Measurements from ENCODE around the gene MYO1B. TPM values are rescaled to one million over a fixed set of nuclear protein-coding genes. Genes with fewer than 3 reads are reported as not detected.
A peak's percentile ranks its signal among the peaks of the same experiment; 100 is the strongest.

The MYO1B gene
- total RNA-seq, 1 experiment from 2014 or later: 93.0 TPM

- Histone ChIP-seq H3F3A (ENCODE audit: low read length, unreplicated experiment) (no peaks in the 10 kb centered on the region), H2AFZ (ENCODE audit: low read length) (no peak overlapping the region), H3K9me3 (ENCODE audit: low read length) (no peaks in the 10 kb centered on the region), H3K9ac (ENCODE audit: low read length) (no peak overlapping the region), H3K27me3 (ENCODE audit: low read length) (no peaks in the 10 kb centered on the region), H3K36me3 (ENCODE audit: low read depth, low read length) (no peaks in the 10 kb centered on the region), H3K9me2 (replicated peaks; ENCODE audit: low read length) (no peaks in the 10 kb centered on the region), H3K4me2 (ENCODE audit: low read length) (peak overlapping the region; percentile 12; the same call in 1 of the 2 replicates), H3K27ac (ENCODE audit: low read length) (no peak overlapping the region), H3K4me3 (ENCODE audit: low read length) (no peak overlapping the region), H3K4me1 (ENCODE audit: insufficient read depth, low read length) (peaks cover 26% of the 10 kb centered on the region), H4K20me1 (ENCODE audit: low read length) (peaks cover 18% of the 10 kb centered on the region; the same call in 1 of the 2 replicates), H3K79me2 (ENCODE audit: low read length) (peaks cover 100% of the 10 kb centered on the region)
- DNase-seq (peak; percentile 33), ATAC-seq (peak; percentile 27)
- CTCF ChIA-PET: interaction anchor here (1.0 kb wide), 1 partner anchor 256 kb away, joined by 3 read pairs; no protein-coding TSS in a partner anchor
- TF ChIP-seq EZH2phosphoT487 (IDR thresholded peaks at IDR 0.05; ENCODE audit: borderline replicate concordance, low read length) (no peak), CTCF (conservative IDR thresholded peaks at IDR 0.05; ENCODE audit: low read depth, low read length) (no peak), EZH2 (IDR thresholded peaks at IDR 0.05; ENCODE audit: low read length, unreplicated experiment) (no peak)
- intact Hi-C loops (cut with micrococcal nuclease): no loop called here
- BruUV-seq (replicated peaks): no TSS peak
- POLR2A ChIA-PET (ENCODE audit: unreplicated experiment): interaction anchor here (0.6 kb wide), 1 partner anchor 80 kb away, joined by 3 read pairs; no protein-coding TSS in a partner anchor
Observed at GRCh38 chr2:191265311-191266170, 20.3 kb downstream of the MYO1B start.

- no peak overlapping the region for H3K4me3 ChIP-seq (ENCODE audit: low read length)
- no TSS peak for BruUV-seq (replicated peaks)
- peaks cover 26% of the 10 kb centered on the region for H3K4me1 ChIP-seq (ENCODE audit: insufficient read depth, low read length)
- peaks cover 24% of the 10 kb centered on the region for H4K20me1 ChIP-seq (ENCODE audit: low read length)
- DNase-seq: no peak
- no peak for ATAC-seq
- H3K9me2 ChIP-seq (replicated peaks; ENCODE audit: low read length): no peaks in the 10 kb centered on the region
- H3K27ac ChIP-seq (ENCODE audit: low read length): no peak overlapping the region
- TF ChIP-seq EZH2phosphoT487 (IDR thresholded peaks at IDR 0.05; ENCODE audit: borderline replicate concordance, low read length): no peak
- TF ChIP-seq EZH2 (IDR thresholded peaks at IDR 0.05; ENCODE audit: low read length, unreplicated experiment): no peak
- no peak for TF ChIP-seq CTCF (conservative IDR thresholded peaks at IDR 0.05; ENCODE audit: low read depth, low read length)
- peaks cover 100% of the 10 kb centered on the region for H3K79me2 ChIP-seq (ENCODE audit: low read length)
- no peaks in the 10 kb centered on the region for H3F3A ChIP-seq (ENCODE audit: low read length, unreplicated experiment)
- H3K27me3 ChIP-seq (ENCODE audit: low read length): no peaks in the 10 kb centered on the region
- no peak overlapping the region for H3K4me2 ChIP-seq (ENCODE audit: low read length)
- no peaks in the 10 kb centered on the region for H3K9me3 ChIP-seq (ENCODE audit: low read length)
- H3K9ac ChIP-seq (ENCODE audit: low read length): no peak overlapping the region
- no peaks in the 10 kb centered on the region for H3K36me3 ChIP-seq (ENCODE audit: low read depth, low read length)
- H2AFZ ChIP-seq (ENCODE audit: low read length): no peak overlapping the region
- intact Hi-C loops (cut with micrococcal nuclease): no loop called here
- CTCF ChIA-PET: interaction anchor here (1.0 kb wide), 1 partner anchor 255 kb away, joined by 3 read pairs; no protein-coding TSS in a partner anchor
- POLR2A ChIA-PET (ENCODE audit: unreplicated experiment): interaction anchor here (0.6 kb wide), 1 partner anchor 79 kb away, joined by 3 read pairs; no protein-coding TSS in a partner anchor
Observed at GRCh38 chr2:191266201-191266600, 21.0 kb downstream of the MYO1B start.

GRCh38 chr2:191268596-191268995 lies 23.4 kb downstream of the MYO1B start:
- no peak overlapping the region for H3K9ac ChIP-seq (ENCODE audit: low read length)
- intact Hi-C loops (cut with micrococcal nuclease): no loop called here
- H3K9me3 ChIP-seq (ENCODE audit: low read length): no peaks in the 10 kb centered on the region
- no TSS peak for BruUV-seq (replicated peaks)
- H3F3A ChIP-seq (ENCODE audit: low read length, unreplicated experiment): no peaks in the 10 kb centered on the region
- DNase-seq (no peak), ATAC-seq (no peak)
- H3K4me1 ChIP-seq (ENCODE audit: insufficient read depth, low read length): peaks cover 25% of the 10 kb centered on the region
- H4K20me1 ChIP-seq (ENCODE audit: low read length): peaks cover 30% of the 10 kb centered on the region
- no peak overlapping the region for H3K4me3 ChIP-seq (ENCODE audit: low read length)
- H3K27me3 ChIP-seq (ENCODE audit: low read length): no peaks in the 10 kb centered on the region
- TF ChIP-seq EZH2 (IDR thresholded peaks at IDR 0.05; ENCODE audit: low read length, unreplicated experiment): no peak
- no peak for TF ChIP-seq EZH2phosphoT487 (IDR thresholded peaks at IDR 0.05; ENCODE audit: borderline replicate concordance, low read length)
- no peak for TF ChIP-seq CTCF (conservative IDR thresholded peaks at IDR 0.05; ENCODE audit: low read depth, low read length)
- H3K79me2 ChIP-seq (ENCODE audit: low read length): peaks cover 100% of the 10 kb centered on the region
- ChIA-PET POLR2A (ENCODE audit: unreplicated experiment) (no interaction called here), CTCF (interaction anchor here (0.6 kb wide), 1 partner anchor 113 kb away, joined by 3 read pairs; no protein-coding TSS in a partner anchor)
- H3K27ac ChIP-seq (ENCODE audit: low read length): no peak overlapping the region
- no peak overlapping the region for H2AFZ ChIP-seq (ENCODE audit: low read length)
- H3K9me2 ChIP-seq (replicated peaks; ENCODE audit: low read length): no peaks in the 10 kb centered on the region
- H3K36me3 ChIP-seq (ENCODE audit: low read depth, low read length): no peaks in the 10 kb centered on the region
- H3K4me2 ChIP-seq (ENCODE audit: low read length): no peak overlapping the region

All from PC-3 (cell line).